Measurements from ENCODE around the gene HBA2.
"Not testable (repeated sequence)": the region's sequence is repeated elsewhere in the genome, so short reads cannot be mapped to it uniquely, and the experiment has no call there.

GRCh38 chr16:173211-173854 is 657 bp downstream of the HBA2 start:
- TF ChIP-seq, protein P1, sequence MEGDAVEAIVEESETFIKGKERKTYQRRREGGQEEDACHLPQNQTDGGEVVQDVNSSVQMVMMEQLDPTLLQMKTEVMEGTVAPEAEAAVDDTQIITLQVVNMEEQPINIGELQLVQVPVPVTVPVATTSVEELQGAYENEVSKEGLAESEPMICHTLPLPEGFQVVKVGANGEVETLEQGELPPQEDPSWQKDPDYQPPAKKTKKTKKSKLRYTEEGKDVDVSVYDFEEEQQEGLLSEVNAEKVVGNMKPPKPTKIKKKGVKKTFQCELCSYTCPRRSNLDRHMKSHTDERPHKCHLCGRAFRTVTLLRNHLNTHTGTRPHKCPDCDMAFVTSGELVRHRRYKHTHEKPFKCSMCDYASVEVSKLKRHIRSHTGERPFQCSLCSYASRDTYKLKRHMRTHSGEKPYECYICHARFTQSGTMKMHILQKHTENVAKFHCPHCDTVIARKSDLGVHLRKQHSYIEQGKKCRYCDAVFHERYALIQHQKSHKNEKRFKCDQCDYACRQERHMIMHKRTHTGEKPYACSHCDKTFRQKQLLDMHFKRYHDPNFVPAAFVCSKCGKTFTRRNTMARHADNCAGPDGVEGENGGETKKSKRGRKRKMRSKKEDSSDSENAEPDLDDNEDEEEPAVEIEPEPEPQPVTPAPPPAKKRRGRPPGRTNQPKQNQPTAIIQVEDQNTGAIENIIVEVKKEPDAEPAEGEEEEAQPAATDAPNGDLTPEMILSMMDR (IDR thresholded peaks at IDR 0.05), result not testable (repeated sequence)
- not testable (repeated sequence) for TF ChIP-seq POLR2A (IDR thresholded peaks at IDR 0.05)
